ENCODE measurements around the gene RBM4B. TPM values are rescaled to one million over a fixed set of nuclear protein-coding genes. Genes with fewer than 3 reads are reported as not detected.

RBM4B gene
- total RNA-seq, 1 donor from 2014 or later: 34.4 TPM

GRCh38 chr11:66626382-66626781, 51.3 kb downstream of the RBM4B start:
- no peak for TF ChIP-seq CTCF (IDR thresholded peaks at IDR 0.05)
- peaks cover 46% of the 10 kb centered on the region for H3K4me1 Mint-ChIP-seq
- peaks cover 81% of the 10 kb centered on the region for H3K36me3 Mint-ChIP-seq (ENCODE audit: low read depth)
- no peak for ATAC-seq (ENCODE audit: low read depth)
- POLR2A ChIA-PET: interaction anchor here (14.8 kb wide), 1 partner anchor 14 kb away, joined by 272 read pairs; the partner anchor contains the start of gene RBM4
- H3K9me3 Mint-ChIP-seq: no peaks in the 10 kb centered on the region
- no peak overlapping the region for H3K27ac Mint-ChIP-seq
- no peaks in the 10 kb centered on the region for H3K27me3 Mint-ChIP-seq
- CTCF ChIA-PET: no interaction called here
- no peak overlapping the region for H3K4me3 Mint-ChIP-seq
- DNase-seq: no peak
- intact Hi-C loops (cut with micrococcal nuclease): no loop called here

GRCh38 chr11:66625752-66626149, 51.9 kb downstream of the RBM4B start:
- Mint-ChIP-seq H3K27ac (no peak overlapping the region), H3K36me3 (ENCODE audit: low read depth) (peaks cover 85% of the 10 kb centered on the region), H3K27me3 (no peaks in the 10 kb centered on the region), H3K4me1 (peaks cover 50% of the 10 kb centered on the region), H3K9me3 (no peaks in the 10 kb centered on the region), H3K4me3 (no peak overlapping the region)
- ATAC-seq (ENCODE audit: low read depth) (no peak), DNase-seq (no peak)
- no peak for TF ChIP-seq CTCF (IDR thresholded peaks at IDR 0.05)
- intact Hi-C loops (cut with micrococcal nuclease): no loop called here
- CTCF ChIA-PET: no interaction called here
- POLR2A ChIA-PET: interaction anchor here (1.9 to 14.8 kb wide), 2 partner anchors 9 to 15 kb away, joined by 7 to 272 read pairs; partner anchors contain the start of genes RBM14 and RBM4

GRCh38 chr11:66625041-66625751, 52.5 kb downstream of the RBM4B start:
- intact Hi-C loops (cut with micrococcal nuclease): no loop called here
- no peaks in the 10 kb centered on the region for H3K27me3 Mint-ChIP-seq
- no peak for DNase-seq
- ChIA-PET CTCF (no interaction called here), POLR2A (interaction anchor here (0.5 to 14.8 kb wide), 3 partner anchors 9 to 159 kb away, joined by 3 to 272 read pairs (median 7); partner anchors contain the start of genes RBM14 and RBM4)
- peaks cover 86% of the 10 kb centered on the region for H3K36me3 Mint-ChIP-seq (ENCODE audit: low read depth)
- no peaks in the 10 kb centered on the region for H3K9me3 Mint-ChIP-seq
- H3K4me3 Mint-ChIP-seq: no peak overlapping the region
- H3K27ac Mint-ChIP-seq: no peak overlapping the region
- H3K4me1 Mint-ChIP-seq: peaks cover 56% of the 10 kb centered on the region
- ATAC-seq (ENCODE audit: low read depth): no peak
- TF ChIP-seq CTCF (IDR thresholded peaks at IDR 0.05): no peak

- ATAC-seq (ENCODE audit: low read depth) (no peak), DNase-seq (no peak)
- Mint-ChIP-seq H3K4me3 (no peak overlapping the region), H3K36me3 (ENCODE audit: low read depth) (peaks cover 83% of the 10 kb centered on the region), H3K9me3 (no peaks in the 10 kb centered on the region), H3K27me3 (no peaks in the 10 kb centered on the region), H3K27ac (no peak overlapping the region), H3K4me1 (peaks cover 58% of the 10 kb centered on the region)
- CTCF ChIA-PET: no interaction called here
- intact Hi-C loops (cut with micrococcal nuclease): no loop called here
- no peak for TF ChIP-seq CTCF (IDR thresholded peaks at IDR 0.05)
- POLR2A ChIA-PET: interaction anchor here (0.5 to 14.8 kb wide), 3 partner anchors 8 to 158 kb away, joined by 3 to 272 read pairs (median 7); partner anchors contain the start of genes RBM14 and RBM4
Measured at GRCh38 chr11:66624450-66624849, 53.2 kb downstream of the RBM4B start.

- no peak for TF ChIP-seq CTCF (IDR thresholded peaks at IDR 0.05)
- ATAC-seq (ENCODE audit: low read depth) (no peak), DNase-seq (no peak)
- ChIA-PET CTCF (interaction anchor here (1.5 to 1.8 kb wide), 2 partner anchors 19 to 59 kb away, joined by 7 read pairs; partner anchors contain the start of genes RBM4 and RBM4B), POLR2A (interaction anchor here (0.6 to 14.8 kb wide), 10 partner anchors 9 to 687 kb away, joined by 3 to 272 read pairs (median 4); partner anchors contain the start of genes CCDC87, CCS, DPP3 and RBM4)
- H3K4me3 Mint-ChIP-seq: peak overlapping the region; percentile 98
- H3K27ac Mint-ChIP-seq: peak overlapping the region; percentile 99
- H3K4me1 Mint-ChIP-seq: peaks cover 75% of the 10 kb centered on the region
- H3K9me3 Mint-ChIP-seq: no peaks in the 10 kb centered on the region
- H3K27me3 Mint-ChIP-seq: no peaks in the 10 kb centered on the region
- peaks cover 61% of the 10 kb centered on the region for H3K36me3 Mint-ChIP-seq (ENCODE audit: low read depth)
- intact Hi-C loops (cut with micrococcal nuclease): loop anchor here (5.0 to 10.0 kb wide), 4 partner anchors 72 to 888 kb away; partner anchors contain the start of genes ACTN3, CDK2AP2, KDM2A and MRPL11
Measured at GRCh38 chr11:66619080-66619554, 58.6 kb downstream of the RBM4B start.

All from activated B cell treated with CpG ODN at 0.5 μM for 24 hours (primary cell).